Stimulated activated CD8-positive, alpha-beta memory T cell treated with anti-CD3 and anti-CD28 coated beads, Interleukin-15, amount 100 ng/mL, for 1 hour (primary cell): ENCODE data around the gene GALNS.
"Not testable (repeated sequence)": the region's sequence is repeated elsewhere in the genome, so short reads cannot be mapped to it uniquely, and the experiment has no call there.

ENCODE experiments used
- DNase-seq: peaks from one replicate; pipeline ENCODE4 v3.0.0-alpha.2; 2020; ENCODE audit warnings: low read depth

Gene GALNS

GRCh38 chr16:88889702-88890352, 33.1 kb upstream of the GALNS start:
- DNase-seq = not testable (repeated sequence)

GRCh38 chr16:88888461-88889387, 32.0 kb upstream of the GALNS start:
- no peak for DNase-seq

GRCh38 chr16:88888057-88888456, 31.3 kb upstream of the GALNS start:
- no peak for DNase-seq

GRCh38 chr16:88886845-88887521, 30.2 kb upstream of the GALNS start:
- DNase-seq = no peak

- DNase-seq = no peak
Observed at GRCh38 chr16:88886420-88886844, 29.7 kb upstream of the GALNS start.

GRCh38 chr16:88885693-88886280, 29.0 kb upstream of the GALNS start:
- no peak for DNase-seq

GRCh38 chr16:88884569-88885271, 28.0 kb upstream of the GALNS start:
- no peak for DNase-seq

- no peak for DNase-seq
Observed at GRCh38 chr16:88883946-88884345, 27.2 kb upstream of the GALNS start.

GRCh38 chr16:88883117-88883895, 26.6 kb upstream of the GALNS start:
- DNase-seq = no peak

GRCh38 chr16:88882358-88883030, 25.7 kb upstream of the GALNS start:
- no peak for DNase-seq

- no peak for DNase-seq
Observed at GRCh38 chr16:88881675-88882357, 25.1 kb upstream of the GALNS start.

GRCh38 chr16:88881007-88881615, 24.4 kb upstream of the GALNS start:
- no peak for DNase-seq

GRCh38 chr16:88880226-88881006, 23.7 kb upstream of the GALNS start:
- DNase-seq = no peak

- no peak for DNase-seq
Observed at GRCh38 chr16:88879788-88880055, 23.0 kb upstream of the GALNS start.

GRCh38 chr16:88878967-88879787, 22.4 kb upstream of the GALNS start:
- no peak for DNase-seq

- no peak for DNase-seq
Observed at GRCh38 chr16:88878356-88878755, 21.6 kb upstream of the GALNS start.

GRCh38 chr16:88877564-88878289, 21.0 kb upstream of the GALNS start:
- DNase-seq = no peak
